DOHH2 (cell line): ENCODE results near the gene CDK19.
"Not testable (repeated sequence)": the region's sequence is repeated elsewhere in the genome, so short reads cannot be mapped to it uniquely, and the experiment has no call there.

ENCODE experiments used
- H3F3A ChIP-seq: fragments of 200-600 bp; sonication (generic), shearing (Covaris generic); 2 replicates; pipeline ENCODE4 v1.6.0; 2016; ENCODE audit warnings: antibody characterized with exemption, mild to moderate bottlenecking; ENCODE audit not compliant: control insufficient read depth, insufficient read depth
- H3K27ac ChIP-seq: fragments of 200-600 bp; sonication (generic); 2 replicates; pipeline ENCODE4 v1.5.1; 2014; ENCODE audit warnings: low read depth, mild to moderate bottlenecking, low read length, moderate library complexity
- H3K27me3 ChIP-seq: fragments of 200-600 bp; sonication (generic); 2 replicates; pipeline ENCODE4 v1.6.1; 2014; ENCODE audit warnings: mild to moderate bottlenecking, low read length, mixed read lengths; ENCODE audit not compliant: control insufficient read depth
- H3K36me3 ChIP-seq: fragments of 200-600 bp; sonication (generic); 2 replicates; pipeline ENCODE4 v1.6.1; 2014; ENCODE audit warnings: mild to moderate bottlenecking, low read length, moderate library complexity, mixed read lengths; ENCODE audit not compliant: control insufficient read depth
- H3K4me1 ChIP-seq: fragments of 200-600 bp; sonication (generic); 2 replicates; pipeline ENCODE4 v1.6.1; 2014; ENCODE audit warnings: mild to moderate bottlenecking, low read length, mixed read lengths; ENCODE audit not compliant: control insufficient read depth
- H3K4me2 ChIP-seq: fragments of 200-600 bp; sonication (generic); 2 replicates; pipeline ENCODE4 v1.6.0; 2014; ENCODE audit warnings: mild to moderate bottlenecking, low read length, moderate library complexity
- H3K4me3 ChIP-seq: fragments of 200-600 bp; sonication (generic); 2 replicates; pipeline ENCODE4 v1.5.1; 2014; ENCODE audit warnings: mild to moderate bottlenecking, low read length, mixed read lengths
- H3K79me2 ChIP-seq: fragments of 200-600 bp; sonication (generic); 2 replicates; pipeline ENCODE4 v1.6.1; 2014; ENCODE audit warnings: mild to moderate bottlenecking, low read length, mixed read lengths; ENCODE audit not compliant: control insufficient read depth
- H3K9me2 ChIP-seq: fragments of 200-600 bp; sonication (generic); replicated peaks from 2 replicates; pipeline ENCODE4 v1.6.1; 2014; ENCODE audit warnings: mild to moderate bottlenecking, low read length, mixed read lengths; ENCODE audit not compliant: control insufficient read depth
- H3K9me3 ChIP-seq: fragments of 200-600 bp; sonication (generic); 2 replicates; pipeline ENCODE4 v1.6.1; 2014; ENCODE audit warnings: antibody characterized with exemption, low read length, mixed read lengths; ENCODE audit not compliant: control insufficient read depth, insufficient read depth
- H4K20me1 ChIP-seq: fragments of 200-600 bp; sonication (generic); 2 replicates; pipeline ENCODE4 v1.6.0; 2014; ENCODE audit warnings: low read depth, mild to moderate bottlenecking, antibody characterized with exemption, low read length, moderate library complexity; ENCODE audit not compliant: control insufficient read depth, insufficient read depth
- CTCF ChIP-seq: fragments of 200-600 bp; sonication (generic); IDR thresholded peaks from one replicate; pipeline ENCODE4 v1.5.1; 2014; ENCODE audit warnings: antibody characterized with exemption, mild to moderate bottlenecking, low read depth, low read length; ENCODE audit not compliant: poor library complexity, severe bottlenecking
- EZH2phosphoT487 ChIP-seq: fragments of 200-600 bp; sonication (generic); IDR thresholded peaks from 2 replicates; pipeline ENCODE4 v1.6.1; 2017; ENCODE audit warnings: borderline replicate concordance, mild to moderate bottlenecking, antibody characterized with exemption, low read length, moderate library complexity, mixed read lengths

CDK19 gene

GRCh38 chr6:110756817-110757216 is 58.5 kb downstream of the CDK19 start:
- H4K20me1 ChIP-seq, result no peaks in the 10 kb centered on the region
- no peak overlapping the region for H3K4me2 ChIP-seq
- H3F3A ChIP-seq, result no peaks in the 10 kb centered on the region
- H3K36me3 ChIP-seq, result no peaks in the 10 kb centered on the region
- H3K4me3 ChIP-seq, result no peak overlapping the region
- H3K79me2 ChIP-seq, result peaks cover 11% of the 10 kb centered on the region; the same call in 1 of the 2 replicates
- no peaks in the 10 kb centered on the region for H3K9me2 ChIP-seq
- no peak overlapping the region for H3K27ac ChIP-seq
- no peaks in the 10 kb centered on the region for H3K4me1 ChIP-seq
- no peak for TF ChIP-seq CTCF
- no peak for TF ChIP-seq EZH2phosphoT487
- no peaks in the 10 kb centered on the region for H3K27me3 ChIP-seq
- H3K9me3 ChIP-seq, result no peaks in the 10 kb centered on the region

- no peaks in the 10 kb centered on the region for H3K9me3 ChIP-seq
- peaks cover 11% of the 10 kb centered on the region for H3K4me1 ChIP-seq
- H3K4me2 ChIP-seq, result no peak overlapping the region
- peaks cover 3% of the 10 kb centered on the region; the same call in 1 of the 2 replicates for H4K20me1 ChIP-seq
- no peak overlapping the region for H3K27ac ChIP-seq
- no peak for TF ChIP-seq CTCF
- no peak for TF ChIP-seq EZH2phosphoT487
- H3K9me2 ChIP-seq, result no peaks in the 10 kb centered on the region
- H3K79me2 ChIP-seq, result peaks cover 15% of the 10 kb centered on the region
- no peaks in the 10 kb centered on the region for H3F3A ChIP-seq
- no peak overlapping the region for H3K4me3 ChIP-seq
- H3K36me3 ChIP-seq, result no peaks in the 10 kb centered on the region
- no peaks in the 10 kb centered on the region for H3K27me3 ChIP-seq
Observed at GRCh38 chr6:110755411-110755834, 59.8 kb downstream of the CDK19 start.

GRCh38 chr6:110753936-110754668 is 61.2 kb downstream of the CDK19 start:
- H3F3A ChIP-seq, H3K4me3 ChIP-seq, H3K4me2 ChIP-seq, H3K27ac ChIP-seq, H3K36me3 ChIP-seq, H3K9me3 ChIP-seq, H3K9me2 ChIP-seq, H4K20me1 ChIP-seq, H3K27me3 ChIP-seq: not testable (repeated sequence)
- H3K79me2 ChIP-seq, result peaks cover 21% of the 10 kb centered on the region
- peaks cover 11% of the 10 kb centered on the region for H3K4me1 ChIP-seq

GRCh38 chr6:110748453-110748852 is 66.8 kb downstream of the CDK19 start:
- peaks cover 15% of the 10 kb centered on the region for H3K79me2 ChIP-seq
- H3K4me3 ChIP-seq, result no peak overlapping the region
- no peak overlapping the region for H3K27ac ChIP-seq
- no peak overlapping the region for H3K4me2 ChIP-seq
- no peaks in the 10 kb centered on the region for H3K9me2 ChIP-seq
- peaks cover 3% of the 10 kb centered on the region; the same call in 1 of the 2 replicates for H4K20me1 ChIP-seq
- peaks cover 11% of the 10 kb centered on the region for H3K4me1 ChIP-seq
- no peaks in the 10 kb centered on the region for H3F3A ChIP-seq
- TF ChIP-seq EZH2phosphoT487, result no peak
- no peak for TF ChIP-seq CTCF
- H3K9me3 ChIP-seq, result peaks cover 6% of the 10 kb centered on the region; the same call in 1 of the 2 replicates
- H3K36me3 ChIP-seq, result peaks cover 6% of the 10 kb centered on the region
- H3K27me3 ChIP-seq, result no peaks in the 10 kb centered on the region
